ENCODE data around the gene MRPL27. TPM values are rescaled to one million over a fixed set of nuclear protein-coding genes. Genes with fewer than 3 reads are reported as not detected.

The MRPL27 gene
- total RNA-seq (2022; extraction: Qiagen RNA extraction; ENCODE audit: low read depth): 138 to 166 TPM (median 143 TPM) in 5 replicates

DNA sequence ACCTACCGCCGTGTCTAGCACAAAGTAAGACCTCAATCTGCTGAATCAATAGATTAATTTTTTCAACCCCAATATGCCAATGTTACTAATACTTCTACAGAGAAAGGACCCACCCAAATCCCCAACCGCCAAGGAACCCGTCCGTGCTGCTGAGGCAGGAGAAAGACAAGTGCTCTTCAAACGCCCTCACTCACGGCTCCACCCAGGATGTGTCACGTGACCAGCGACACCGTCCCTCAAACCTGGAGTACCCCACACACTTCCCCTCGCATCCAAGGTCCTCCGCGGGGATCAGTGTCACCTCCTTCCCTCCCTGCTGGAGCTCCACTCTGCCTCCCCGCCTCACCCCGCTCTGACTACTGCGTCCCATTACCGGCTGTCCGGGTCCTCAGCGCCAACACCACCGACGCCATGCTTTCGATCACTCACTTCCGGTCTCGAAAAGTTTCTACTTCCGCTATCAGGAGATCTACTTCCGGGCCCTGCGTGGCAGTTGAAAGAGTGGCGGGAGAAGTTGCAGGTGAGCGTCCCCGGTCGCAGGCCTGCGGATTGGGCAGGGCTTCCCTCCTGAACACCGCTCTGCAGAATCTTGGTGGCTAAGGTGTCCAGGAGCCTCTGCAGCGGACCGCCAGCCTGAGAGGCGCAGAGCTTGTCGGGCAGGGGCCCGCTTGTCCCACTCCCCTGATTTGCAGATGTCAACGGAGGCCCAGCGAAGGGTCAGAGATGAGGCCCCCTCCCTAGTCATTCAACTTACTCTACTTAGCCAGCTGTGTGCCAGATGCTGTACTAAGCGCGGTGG, at the start of gene MRPL27, which contains the start of gene EME1:
Gene MRPL27, minus strand, starts transcription at position 427 of the 799 bp plus-strand sequence. Its CDS starts 14 bp downstream, at position 413.
Gene EME1, plus strand, starts transcription at position 472 of the 799 bp plus-strand sequence. CDS start 1,980 bp downstream, outside the sequence.

GRCh38 chr17:50397111-50397918, 24.3 kb upstream of the MRPL27 start, which contains the start of gene LRRC59:
TSS of gene LRRC59 (minus strand) at chr17:50397523. CDS start at chr17:50397317, 206 bp downstream.

GRCh38 chr17:50345432-50346312, 27.3 kb downstream of the MRPL27 start, which contains the start of gene XYLT2:
TSS of gene XYLT2 (plus strand) at chr17:50346126. CDS start at chr17:50346141, 15 bp downstream.

Other genes with a start within 250 kb of the MRPL27 start
- gene SAMD14, start 243.0 kb downstream of the MRPL27 start, total RNA-seq (2022; extraction: Qiagen RNA extraction; ENCODE audit: low read depth): 0.24 to 0.51 TPM (median 0.38 TPM) in 5 replicates
- 45.7 to 65.4 TPM (median 59.4 TPM) in 5 replicates for gene PPP1R9B, start 222.5 kb downstream of the MRPL27 start, total RNA-seq (2022; extraction: Qiagen RNA extraction; ENCODE audit: low read depth)
- gene SGCA, start 207.2 kb downstream of the MRPL27 start, total RNA-seq (2022; extraction: Qiagen RNA extraction; ENCODE audit: low read depth): 1.5 to 2.7 TPM (median 1.8 TPM) in 5 replicates
- gene COL1A1, start 171.6 kb downstream of the MRPL27 start, total RNA-seq (2022; extraction: Qiagen RNA extraction; ENCODE audit: low read depth): 8.5 to 11.9 TPM (median 9.5 TPM) in 5 replicates
- gene TMEM92, start 98.7 kb downstream of the MRPL27 start, total RNA-seq (2022; extraction: Qiagen RNA extraction; ENCODE audit: low read depth): 22.2 to 30.1 TPM (median 26.9 TPM) in 5 replicates
- 18.5 to 26.0 TPM (median 21.9 TPM) in 5 replicates for gene XYLT2, start 27.1 kb downstream of the MRPL27 start, total RNA-seq (2022; extraction: Qiagen RNA extraction; ENCODE audit: low read depth)
- gene EME1, start within 50 bp of the MRPL27 start, total RNA-seq (2022; extraction: Qiagen RNA extraction; ENCODE audit: low read depth): 15.2 to 17.4 TPM (median 16.0 TPM) in 5 replicates
- gene LRRC59, start 24.3 kb upstream of the MRPL27 start, total RNA-seq (2022; extraction: Qiagen RNA extraction; ENCODE audit: low read depth): 237 to 256 TPM (median 243 TPM) in 5 replicates
- gene ACSF2, start 53.0 kb upstream of the MRPL27 start, total RNA-seq (2022; extraction: Qiagen RNA extraction; ENCODE audit: low read depth): 10.0 to 14.9 TPM (median 13.5 TPM) in 5 replicates
- gene CHAD, start 95.7 kb upstream of the MRPL27 start, total RNA-seq (2022; extraction: Qiagen RNA extraction; ENCODE audit: low read depth): not detected in 5 replicates
- gene RSAD1, start 105.7 kb upstream of the MRPL27 start, total RNA-seq (2022; extraction: Qiagen RNA extraction; ENCODE audit: low read depth): 25.7 to 40.1 TPM (median 36.4 TPM) in 5 replicates
- 0.07 to 1.0 TPM (median 0.45 TPM) in 5 replicates for gene MYCBPAP, start 135.3 kb upstream of the MRPL27 start, total RNA-seq (2022; extraction: Qiagen RNA extraction; ENCODE audit: low read depth)
- 0.15 to 0.31 TPM (median 0.23 TPM) in 5 replicates for gene EPN3, start 159.6 kb upstream of the MRPL27 start, total RNA-seq (2022; extraction: Qiagen RNA extraction; ENCODE audit: low read depth)
- 73.4 to 87.2 TPM (median 79.8 TPM) in 5 replicates for gene SPATA20, start 174.0 kb upstream of the MRPL27 start, total RNA-seq (2022; extraction: Qiagen RNA extraction; ENCODE audit: low read depth)
- 3.9 to 5.1 TPM (median 4.4 TPM) in 5 replicates for gene CACNA1G, start 187.5 kb upstream of the MRPL27 start, total RNA-seq (2022; extraction: Qiagen RNA extraction; ENCODE audit: low read depth)

All from A549 treated with DMSO at 1 μM for 4 hours (cell line).